OCI-LY3 (cell line): ENCODE results near the gene PKHD1.

ENCODE experiments used
- H2AFZ ChIP-seq: fragments of 200-600, 300-600 bp; shearing (Covaris generic); 2 replicates; pipeline ENCODE4 v1.6.0; 2014; ENCODE audit warnings: antibody characterized with exemption, low read depth, low read length
- H3K27ac ChIP-seq: fragments of 200-600, 300-600 bp; sonication (generic); 2 replicates; pipeline ENCODE4 v1.5.1; 2014; ENCODE audit warnings: mild to moderate bottlenecking, low read length, moderate library complexity, mixed read lengths
- H3K27me3 ChIP-seq: fragments of 200-600, 300-600 bp; sonication (generic); 2 replicates; pipeline ENCODE4 v1.6.1; 2014; ENCODE audit warnings: low read depth, low read length, mixed read lengths
- H3K36me3 ChIP-seq: fragments of 200-600, 300-600 bp; sonication (generic); replicated peaks from 2 replicates; pipeline ENCODE3; 2014; ENCODE audit warnings: low read depth, low read length, mixed read lengths
- H3K4me1 ChIP-seq: fragments of 300-600, 200-600 bp; sonication (generic); 2 replicates; pipeline ENCODE4 v1.6.1; 2014; ENCODE audit warnings: low read length, mixed read lengths
- H3K4me2 ChIP-seq: fragments of 200-600, 300-600 bp; sonication (generic); 2 replicates; pipeline ENCODE4 v1.6.1; 2014; ENCODE audit warnings: low read length, mixed read lengths
- H3K4me3 ChIP-seq: fragments of 300-600, 200-600 bp; sonication (generic); 2 replicates; pipeline ENCODE4 v1.5.1; 2014; ENCODE audit warnings: antibody characterized with exemption, mild to moderate bottlenecking, low read length, moderate library complexity
- H3K79me2 ChIP-seq: fragments of 300-600, 200-600 bp; shearing (Covaris generic); 2 replicates; pipeline ENCODE4 v1.6.1; 2014; ENCODE audit warnings: mild to moderate bottlenecking, low read length, mixed read lengths
- H3K9ac ChIP-seq: fragments of 300-600, 200-600 bp; shearing (Covaris generic); 2 replicates; pipeline ENCODE4 v1.6.0; 2014; ENCODE audit warnings: mild to moderate bottlenecking, low read length, moderate library complexity
- H3K9me3 ChIP-seq: fragments of 200-600, 300-600 bp; shearing (Covaris generic); 2 replicates; pipeline ENCODE4 v1.6.1; 2014; ENCODE audit warnings: low read length, mixed read lengths; ENCODE audit not compliant: insufficient read depth
- H4K20me1 ChIP-seq: fragments of 200-600, 300-600 bp; sonication (generic); 2 replicates; pipeline ENCODE4 v1.6.1; 2016; ENCODE audit warnings: low read length, mixed read lengths; ENCODE audit not compliant: insufficient read depth
- CTCF ChIP-seq: fragments of 200-600, 300-600 bp; sonication (generic); IDR thresholded peaks from 2 replicates; pipeline ENCODE4 v1.5.1; 2014; ENCODE audit warnings: antibody characterized with exemption, low read length, low read depth
- EZH2phosphoT487 ChIP-seq: fragments of 200-600 bp; shearing (Covaris generic); IDR thresholded peaks from 2 replicates; pipeline ENCODE4 v1.6.1; 2018; ENCODE audit warnings: antibody characterized with exemption, mixed run types, low read depth

Gene PKHD1

GRCh38 chr6:52135217-52135616, 47.8 kb upstream of the PKHD1 start:
- H4K20me1 ChIP-seq: no peaks in the 10 kb centered on the region
- no peak overlapping the region for H3K4me3 ChIP-seq
- H3K4me1 ChIP-seq: peaks cover 34% of the 10 kb centered on the region
- H3K79me2 ChIP-seq: no peaks in the 10 kb centered on the region
- TF ChIP-seq EZH2phosphoT487: no peak
- no peak for TF ChIP-seq CTCF
- H3K9ac ChIP-seq: no peak overlapping the region
- no peak overlapping the region for H2AFZ ChIP-seq
- H3K4me2 ChIP-seq: no peak overlapping the region
- H3K27me3 ChIP-seq: no peaks in the 10 kb centered on the region
- H3K36me3 ChIP-seq: no peaks in the 10 kb centered on the region
- H3K27ac ChIP-seq: no peak overlapping the region
- no peaks in the 10 kb centered on the region for H3K9me3 ChIP-seq

DNA sequence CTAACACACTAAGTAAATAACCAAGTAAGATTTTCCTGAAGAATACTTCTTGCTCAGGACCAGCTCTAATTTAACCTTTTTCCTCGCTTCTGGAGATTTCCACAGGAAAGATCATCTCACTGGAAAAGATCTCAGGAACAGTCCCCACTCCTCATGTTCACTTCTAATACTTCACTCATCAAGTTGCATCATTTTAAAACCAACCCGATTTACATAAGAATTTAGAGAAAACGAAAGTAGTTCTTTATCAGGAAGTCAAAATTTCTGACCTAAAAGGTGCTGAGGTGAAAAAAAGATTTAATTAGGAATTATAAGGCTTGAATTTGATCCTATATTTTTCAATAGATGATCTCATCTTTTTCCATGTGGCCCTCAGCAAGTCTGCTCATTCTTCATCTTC, 46.6 kb upstream of the PKHD1 start:
- Histone ChIP-seq H3K4me3 (no peak overlapping the region), H3K36me3 (no peaks in the 10 kb centered on the region), H4K20me1 (no peaks in the 10 kb centered on the region), H3K79me2 (no peaks in the 10 kb centered on the region), H2AFZ (peak overlapping the region; percentile 64), H3K27me3 (no peaks in the 10 kb centered on the region), H3K4me1 (peaks cover 21% of the 10 kb centered on the region), H3K9me3 (no peaks in the 10 kb centered on the region), H3K27ac (no peak overlapping the region), H3K4me2 (peak overlapping the region; percentile 45), H3K9ac (no peak overlapping the region)
- TF ChIP-seq CTCF (no peak), EZH2phosphoT487 (no peak)

DNA sequence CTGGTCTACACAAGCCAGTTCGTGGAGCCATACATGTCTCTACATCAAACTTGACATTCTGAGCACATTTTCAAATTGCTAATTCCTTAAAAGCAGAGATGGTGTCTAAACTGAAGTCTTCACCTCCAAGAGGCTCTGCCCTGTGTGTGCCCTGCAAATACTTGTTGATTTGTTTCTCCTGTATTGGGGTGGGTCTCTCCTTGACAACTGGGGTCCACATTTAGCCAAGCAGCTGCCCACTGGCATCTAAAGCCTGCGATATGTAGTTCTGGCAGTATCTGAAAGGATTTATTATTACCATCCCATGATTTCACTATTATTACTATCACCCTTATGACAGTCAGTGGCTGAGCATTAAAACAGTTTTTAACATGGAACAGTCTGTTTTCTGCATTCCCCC, 45.9 kb upstream of the PKHD1 start:
- H3K27me3 ChIP-seq: no peaks in the 10 kb centered on the region
- H3K27ac ChIP-seq: no peak overlapping the region
- H2AFZ ChIP-seq: no peak overlapping the region
- no peak overlapping the region for H3K4me2 ChIP-seq
- H3K9ac ChIP-seq: no peak overlapping the region
- no peak overlapping the region for H3K4me3 ChIP-seq
- no peaks in the 10 kb centered on the region for H4K20me1 ChIP-seq
- peaks cover 15% of the 10 kb centered on the region for H3K4me1 ChIP-seq
- H3K9me3 ChIP-seq: no peaks in the 10 kb centered on the region
- H3K79me2 ChIP-seq: no peaks in the 10 kb centered on the region
- TF ChIP-seq CTCF: no peak
- H3K36me3 ChIP-seq: no peaks in the 10 kb centered on the region

- Histone ChIP-seq H3K27ac (no peak overlapping the region), H3K27me3 (no peaks in the 10 kb centered on the region), H3K4me1 (peaks cover 9% of the 10 kb centered on the region), H2AFZ (no peak overlapping the region), H3K4me2 (no peak overlapping the region), H4K20me1 (no peaks in the 10 kb centered on the region), H3K9ac (no peak overlapping the region), H3K36me3 (no peaks in the 10 kb centered on the region), H3K4me3 (no peak overlapping the region), H3K79me2 (no peaks in the 10 kb centered on the region), H3K9me3 (no peaks in the 10 kb centered on the region)
- no peak for TF ChIP-seq CTCF
- no peak for TF ChIP-seq EZH2phosphoT487
Observed at GRCh38 chr6:52132292-52132691, 44.9 kb upstream of the PKHD1 start.
